Left lung (tissue), 10 donors: ENCODE measurements around the gene ACTR3. TPM values are rescaled to one million over a fixed set of nuclear protein-coding genes. Genes with fewer than 3 reads are reported as not detected.

ENCODE experiments used
- ATAC-seq: fragments of 200-7000 bp; cut with Tn5 transposase; one replicate; pipeline ENCODE4 v1.9.1; 2020; ENCODE audit warnings: moderate library complexity
- DNase-seq, 4 donors: peaks; one replicate each; pipeline ENCODE4 v3.0.0-alpha.2; 2013 to 2020
- H3K27ac ChIP-seq, 2 donors: fragments of 200-600 bp; sonication (generic) in 1 of 2; one replicate each; pipeline versions ENCODE4 v1.5.0 to v1.8.0; 2020 to 2021
- H3K27me3 ChIP-seq, 2 donors: fragments of 200-600 bp; sonication (generic) in 1 of 2; one replicate each; pipeline versions ENCODE4 v1.5.0 to v1.8.0; 2020 to 2021
- H3K36me3 ChIP-seq, 2 donors: fragments of 200-600 bp; sonication (generic) in 1 of 2; one replicate each; pipeline versions ENCODE4 v1.5.0 to v1.8.0; 2020 to 2021
- H3K4me1 ChIP-seq, 2 donors: fragments of 200-600 bp; one replicate each; pipeline ENCODE4 v1.8.0; 2021
- H3K4me3 ChIP-seq, 2 donors: fragments of 200-600 bp; sonication (generic) in 1 of 2; one replicate each; pipeline versions ENCODE4 v1.5.0 to v1.8.0; 2020 to 2021; ENCODE audit warnings: mild to moderate bottlenecking in 1 of 2
- H3K9me3 ChIP-seq, 2 donors: fragments of 200-600 bp; sonication (generic) in 1 of 2; one replicate each; pipeline versions ENCODE4 v1.5.0 to v1.8.0; 2020 to 2021
- intact Hi-C, 2 donors: fragments of 100-400 bp; cut with DNase I; formaldehyde crosslinking; loops; one replicate each; pipeline versions ENCODE4 v1.11.2 to v1.14.2; 2022
- polyA plus RNA-seq, 6 donors: library from polyadenylated mRNA; unstranded; fragments of 120-200 nt; gene quantifications; one replicate each; pipeline ENCODE4 v1.2.1, GENCODE V29; 2013; ENCODE audit not compliant: insufficient read length in 6 of 6
- total RNA-seq, 2 donors: library from RNA; stranded (reverse); fragmentation: NEBNext Ultra II Directional; extraction: Animal tissue kit (Norgen Biotek cat#: 25700); gene quantifications; one replicate each; pipeline ENCODE4 v1.2.1, GENCODE V29; 2021
- TF ChIP-seq, protein P1 (sequence below), 2 donors: fragments of 200-600 bp; sonication (generic) in 1 of 2; IDR thresholded peaks; one replicate each; pipeline versions ENCODE4 v1.5.0 to v1.8.0; 2021; ENCODE audit warnings: antibody characterized with exemption in 2 of 2
- donor health status: DM: no; HTN: yes; CAD: no.
- donor health status: DM: no; HTN: no; CAD: no.

ACTR3 gene
- total and polyA plus RNA-seq, 8 donors = 151 to 324 (median 161) TPM

DNA sequence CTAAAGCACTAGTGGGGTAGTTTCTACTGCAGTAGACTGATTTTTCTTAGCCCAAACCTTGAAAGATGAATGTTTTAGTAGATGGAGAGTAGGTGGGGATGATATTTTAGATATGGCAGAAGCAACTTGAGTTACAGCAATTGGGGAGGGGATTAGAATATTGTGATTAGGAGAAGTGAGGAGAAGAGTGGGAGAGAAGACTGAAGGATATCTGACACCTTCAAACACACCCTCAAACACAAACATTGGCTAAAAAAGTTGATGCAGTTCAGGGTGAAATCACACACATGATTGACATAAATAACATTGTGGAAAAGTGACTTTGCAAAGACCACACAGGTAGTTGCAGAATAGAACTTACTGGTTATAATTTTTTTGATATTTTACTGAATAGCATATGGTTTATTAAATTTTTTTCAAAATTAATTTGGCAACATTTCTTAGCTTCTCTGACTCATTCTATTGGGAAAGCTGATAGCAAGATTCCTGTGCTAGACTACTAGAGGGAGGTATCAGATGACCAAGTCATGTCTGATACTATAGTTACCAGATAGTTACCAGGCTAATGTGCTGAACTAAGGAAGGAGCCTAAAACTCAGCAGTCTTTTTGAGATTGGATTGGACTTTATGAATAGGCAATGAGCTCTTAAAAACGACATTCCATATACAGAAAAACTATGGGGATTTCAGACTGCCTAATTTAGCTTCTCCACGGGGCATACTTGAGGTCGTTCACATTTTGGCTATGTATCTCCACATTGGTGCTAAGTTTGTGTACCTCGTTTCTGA is 73.0 kb downstream of the ACTR3 start:
- no peaks in the 10 kb centered on the region for H3K9me3 ChIP-seq
- peak; percentile 29 for ATAC-seq
- no peak for DNase-seq
- peaks cover 0 to 39% of the 10 kb centered on the region in 2 donors for H3K36me3 ChIP-seq
- H3K4me3 ChIP-seq = no peak overlapping the region
- intact Hi-C loops = loop anchor here in 1 of 2 donors (10.0 kb wide), 1 partner anchor 592 kb away; no protein-coding TSS in a partner anchor
- H3K27ac ChIP-seq = no peak overlapping the region
- H3K4me1 ChIP-seq = peaks cover 6 to 38% of the 10 kb centered on the region in 2 donors
- TF ChIP-seq, protein P1, sequence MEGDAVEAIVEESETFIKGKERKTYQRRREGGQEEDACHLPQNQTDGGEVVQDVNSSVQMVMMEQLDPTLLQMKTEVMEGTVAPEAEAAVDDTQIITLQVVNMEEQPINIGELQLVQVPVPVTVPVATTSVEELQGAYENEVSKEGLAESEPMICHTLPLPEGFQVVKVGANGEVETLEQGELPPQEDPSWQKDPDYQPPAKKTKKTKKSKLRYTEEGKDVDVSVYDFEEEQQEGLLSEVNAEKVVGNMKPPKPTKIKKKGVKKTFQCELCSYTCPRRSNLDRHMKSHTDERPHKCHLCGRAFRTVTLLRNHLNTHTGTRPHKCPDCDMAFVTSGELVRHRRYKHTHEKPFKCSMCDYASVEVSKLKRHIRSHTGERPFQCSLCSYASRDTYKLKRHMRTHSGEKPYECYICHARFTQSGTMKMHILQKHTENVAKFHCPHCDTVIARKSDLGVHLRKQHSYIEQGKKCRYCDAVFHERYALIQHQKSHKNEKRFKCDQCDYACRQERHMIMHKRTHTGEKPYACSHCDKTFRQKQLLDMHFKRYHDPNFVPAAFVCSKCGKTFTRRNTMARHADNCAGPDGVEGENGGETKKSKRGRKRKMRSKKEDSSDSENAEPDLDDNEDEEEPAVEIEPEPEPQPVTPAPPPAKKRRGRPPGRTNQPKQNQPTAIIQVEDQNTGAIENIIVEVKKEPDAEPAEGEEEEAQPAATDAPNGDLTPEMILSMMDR (IDR thresholded peaks at IDR 0.05) = no peak
- no peaks in the 10 kb centered on the region for H3K27me3 ChIP-seq

DNA sequence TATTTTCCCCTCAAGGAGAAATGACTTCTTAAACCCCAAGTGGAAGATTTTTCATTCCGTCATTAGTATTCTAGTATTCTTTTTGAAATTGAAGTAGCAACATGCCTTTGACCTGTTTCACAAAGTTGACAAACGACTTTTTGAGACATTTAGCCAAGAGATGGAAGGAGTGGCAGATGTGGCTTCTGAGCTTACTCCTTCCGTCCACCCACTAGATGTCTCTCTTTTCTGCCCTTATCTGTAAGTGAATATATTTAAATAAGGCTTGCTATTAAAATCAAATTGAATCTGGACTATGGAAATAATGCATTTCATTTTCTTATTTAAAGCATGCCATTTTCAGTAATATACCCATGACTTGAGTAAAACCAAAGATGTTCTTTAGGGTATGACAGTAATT is 74.1 kb downstream of the ACTR3 start:
- Histone ChIP-seq H3K4me1 (peaks cover 6 to 38% of the 10 kb centered on the region in 2 donors), H3K4me3 (no peak overlapping the region), H3K9me3 (no peaks in the 10 kb centered on the region), H3K36me3 (peaks cover 0 to 28% of the 10 kb centered on the region in 2 donors), H3K27me3 (no peaks in the 10 kb centered on the region), H3K27ac (no peak overlapping the region)
- peak; percentile 56 for ATAC-seq
- intact Hi-C loops = loop anchor here in 1 of 2 donors (10.0 kb wide), 1 partner anchor 591 kb away; no protein-coding TSS in a partner anchor
- TF ChIP-seq, protein P1 (IDR thresholded peaks at IDR 0.05) = no peak
- no peak for DNase-seq

DNA sequence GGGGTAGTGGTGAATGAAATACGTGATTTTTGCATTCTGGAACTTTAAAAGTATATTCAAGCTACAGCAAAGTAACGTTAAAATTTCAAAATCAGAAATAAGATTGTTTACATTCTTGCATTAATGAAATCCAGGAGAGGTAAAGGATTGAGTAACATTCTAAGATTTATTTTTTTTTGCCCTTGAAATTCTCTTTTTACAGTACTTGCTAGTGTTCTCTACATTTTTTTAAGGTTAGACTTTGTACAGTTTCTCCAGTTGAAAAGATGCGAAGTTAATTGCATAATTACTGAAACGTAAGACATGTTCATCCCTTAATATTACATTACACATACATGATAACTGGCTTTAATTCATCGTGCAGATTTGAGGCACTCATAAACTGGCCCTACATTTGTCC is 74.5 kb downstream of the ACTR3 start:
- intact Hi-C loops = loop anchor here in 1 of 2 donors (10.0 kb wide), 1 partner anchor 590 kb away; no protein-coding TSS in a partner anchor
- TF ChIP-seq, protein P1 (IDR thresholded peaks at IDR 0.05) = no peak
- no peak for ATAC-seq

DNA sequence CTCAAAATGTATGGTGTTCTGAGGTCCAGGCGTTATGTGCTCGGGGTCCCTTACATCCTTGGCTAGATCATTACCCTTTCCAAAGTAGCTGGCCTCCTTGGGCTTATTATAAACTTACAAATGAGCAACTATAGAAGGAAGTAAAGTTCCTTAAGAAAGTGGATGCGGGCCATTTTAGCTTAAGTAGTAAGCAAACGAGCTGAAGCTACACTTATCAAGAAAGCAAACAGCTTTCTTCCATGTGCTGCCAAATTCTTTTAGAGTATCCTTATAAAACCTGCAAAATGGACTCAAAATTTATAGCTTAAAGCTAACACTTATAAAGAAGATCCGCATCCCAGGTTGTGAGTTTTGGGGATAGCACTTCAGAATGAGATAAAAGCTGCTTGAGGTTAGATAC is 75.3 kb downstream of the ACTR3 start:
- H3K27ac ChIP-seq = peak overlapping the region in 1 of 2 donors; percentile 7
- ATAC-seq (peak; percentile 36), DNase-seq (no peak)
- H3K27me3 ChIP-seq = no peaks in the 10 kb centered on the region
- TF ChIP-seq, protein P1 (IDR thresholded peaks at IDR 0.05) = no peak
- H3K9me3 ChIP-seq = no peaks in the 10 kb centered on the region
- intact Hi-C loops = loop anchor here in 1 of 2 donors (10.0 kb wide), 1 partner anchor 590 kb away; no protein-coding TSS in a partner anchor
- H3K36me3 ChIP-seq = peaks cover 0 to 15% of the 10 kb centered on the region in 2 donors
- peaks cover 6 to 38% of the 10 kb centered on the region in 2 donors for H3K4me1 ChIP-seq
- no peak overlapping the region for H3K4me3 ChIP-seq

More for the DNA sequence above, 74.5 kb downstream of the ACTR3 start:
- Histone ChIP-seq H3K4me1 (peaks cover 6 to 38% of the 10 kb centered on the region in 2 donors), H3K9me3 (no peaks in the 10 kb centered on the region), H3K4me3 (no peak overlapping the region), H3K36me3 (peaks cover 0 to 23% of the 10 kb centered on the region in 2 donors), H3K27me3 (no peaks in the 10 kb centered on the region), H3K27ac (no peak overlapping the region)
- no peak for DNase-seq

DNA sequence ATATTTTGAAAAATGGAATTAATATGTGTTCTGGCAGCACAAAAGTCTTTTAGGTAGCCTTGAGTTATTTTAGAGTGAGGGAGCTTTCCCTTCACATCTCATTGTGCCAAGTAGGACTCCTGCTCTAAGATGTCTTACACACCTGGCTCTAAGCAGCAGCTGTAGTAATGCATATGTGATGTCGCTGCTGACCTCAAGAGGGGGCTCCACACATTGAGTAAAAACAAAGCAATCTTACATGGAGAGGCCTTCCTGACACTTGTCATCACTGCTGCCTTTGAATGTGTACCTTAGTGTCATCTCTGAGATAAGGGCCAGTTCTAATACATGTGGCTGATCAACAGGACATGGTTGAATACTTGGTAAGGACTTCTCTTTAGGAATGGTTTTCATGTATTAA is 75.8 kb downstream of the ACTR3 start:
- DNase-seq = peak in 1 of 4 donors; percentile 21

More for the DNA sequence above, 75.8 kb downstream of the ACTR3 start:
- peaks cover 6 to 38% of the 10 kb centered on the region in 2 donors for H3K4me1 ChIP-seq
- no peak overlapping the region for H3K4me3 ChIP-seq
- intact Hi-C loops = loop anchor here in 1 of 2 donors (10.0 kb wide), 1 partner anchor 589 kb away; no protein-coding TSS in a partner anchor
- TF ChIP-seq, protein P1 (IDR thresholded peaks at IDR 0.05) = peak in 1 of 2 donors; percentile 17
- no peaks in the 10 kb centered on the region for H3K27me3 ChIP-seq
- peak; percentile 73 for ATAC-seq
- peak overlapping the region in 1 of 2 donors; percentile 64 for H3K27ac ChIP-seq
- H3K36me3 ChIP-seq = peaks cover 0 to 12% of the 10 kb centered on the region in 2 donors
- H3K9me3 ChIP-seq = no peaks in the 10 kb centered on the region
